GM18909 (cell line): ENCODE measurements around the gene TGM4.
A peak's percentile ranks its signal among the peaks of the same experiment; 100 is the strongest.
"Not testable (repeated sequence)": the region's sequence is repeated elsewhere in the genome, so short reads cannot be mapped to it uniquely, and the experiment has no call there.

Experiments
- ATAC-seq: cut with Tn5 transposase; IDR thresholded peaks from one replicate; pipeline ENCODE4 v1.9.1; 2021; ENCODE audit warnings: mild to moderate bottlenecking; ENCODE audit not compliant: unreplicated experiment, poor library complexity

TGM4 gene

GRCh38 chr3:44874308-44874707 is at the start of gene TGM4:
Gene TGM4, plus strand, starts transcription at chr3:44874608. Its CDS starts 71 bp downstream, at chr3:44874679.
- no peak for ATAC-seq

- ATAC-seq: no peak
These were observed 49.0 kb upstream of the TGM4 start for GRCh38 chr3:44825264-44825925.

- ATAC-seq: no peak
These were observed 47.2 kb upstream of the TGM4 start for GRCh38 chr3:44827196-44827595.

- ATAC-seq: no peak
These were observed 43.2 kb upstream of the TGM4 start for GRCh38 chr3:44831232-44831631.

GRCh38 chr3:44832032-44832431 is 42.4 kb upstream of the TGM4 start:
- no peak for ATAC-seq

- ATAC-seq: no peak
These were observed 41.4 kb upstream of the TGM4 start for GRCh38 chr3:44832965-44833364.

- no peak for ATAC-seq
These were observed 41.0 kb upstream of the TGM4 start for GRCh38 chr3:44833394-44833793.

GRCh38 chr3:44835684-44836083 is 38.7 kb upstream of the TGM4 start:
- ATAC-seq: no peak

- no peak for ATAC-seq
These were observed 32.0 kb upstream of the TGM4 start for GRCh38 chr3:44842376-44842775.

- no peak for ATAC-seq
These were observed 28.6 kb upstream of the TGM4 start for GRCh38 chr3:44845528-44846520.

- ATAC-seq: no peak
These were observed 25.8 kb upstream of the TGM4 start for GRCh38 chr3:44848634-44849033.

GRCh38 chr3:44856663-44857062 is 17.7 kb upstream of the TGM4 start:
- ATAC-seq: not testable (repeated sequence)

- ATAC-seq: no peak
These were observed 14.3 kb upstream of the TGM4 start for GRCh38 chr3:44860117-44860516.

- peak; percentile 95 for ATAC-seq
These were observed 12.8 kb upstream of the TGM4 start, which contains the start of gene TMEM42 for GRCh38 chr3:44861412-44862225. Gene TMEM42, plus strand, starts transcription at chr3:44861912. Its CDS starts 13 bp downstream, at chr3:44861925.

- peak; percentile 34 for ATAC-seq
These were observed 12.2 kb upstream of the TGM4 start for GRCh38 chr3:44862226-44862637.

GRCh38 chr3:44865272-44866035 is 9.0 kb upstream of the TGM4 start:
- no peak for ATAC-seq

- ATAC-seq: no peak
These were observed 6.8 kb upstream of the TGM4 start for GRCh38 chr3:44867421-44868111.

GRCh38 chr3:44870375-44871061 is 3.9 kb upstream of the TGM4 start:
- ATAC-seq: no peak

- no peak for ATAC-seq
These were observed 1.2 kb downstream of the TGM4 start for GRCh38 chr3:44875596-44875995.
